Measurements from ENCODE around the gene PIK3CA. TPM values are rescaled to one million over a fixed set of nuclear protein-coding genes. Genes with fewer than 3 reads are reported as not detected.
"Not testable (repeated sequence)": the region's sequence is repeated elsewhere in the genome, so short reads cannot be mapped to it uniquely, and the experiment has no call there.

Gene PIK3CA
- polyA plus RNA-seq, 1 experiment: 21.4 TPM

GRCh38 chr3:179107617-179108016 lies 40.5 kb upstream of the PIK3CA start:
- Histone ChIP-seq H3K27me3 (ENCODE audit: control insufficient read depth, insufficient read depth, low read length) (no peaks in the 10 kb centered on the region), H3K27ac (ENCODE audit: low read depth, low read length) (no peak overlapping the region), H3K4me3 (ENCODE audit: low read depth, low read length) (no peak overlapping the region), H3K9me3 (ENCODE audit: control insufficient read depth, insufficient read depth, low read length) (peaks cover 3% of the 10 kb centered on the region; the same call in 1 of the 2 replicates)
- POLR2A ChIA-PET: interaction anchor here (0.6 to 0.7 kb wide), 2 partner anchors 27 to 80 kb away, joined by 3 to 4 read pairs; no protein-coding TSS in a partner anchor
- CTCF ChIA-PET: interaction anchor here (0.6 to 2.6 kb wide), 11 partner anchors 9 to 214 kb away, joined by 3 to 18 read pairs (median 4); no protein-coding TSS in a partner anchor
- no peak for DNase-seq (ENCODE audit: low read depth, low spot score)
- no peak for TF ChIP-seq CTCF (IDR thresholded peaks at IDR 0.05; ENCODE audit: low read depth, low read length)

- no peak for TF ChIP-seq CTCF (IDR thresholded peaks at IDR 0.05; ENCODE audit: low read depth, low read length)
- DNase-seq (ENCODE audit: low read depth, low spot score): peak; percentile 30
- CTCF ChIA-PET: interaction anchor here (0.6 to 2.6 kb wide), 12 partner anchors 9 to 213 kb away, joined by 3 to 18 read pairs (median 4); no protein-coding TSS in a partner anchor
- Histone ChIP-seq H3K4me3 (ENCODE audit: low read depth, low read length) (no peak overlapping the region), H3K9me3 (ENCODE audit: control insufficient read depth, insufficient read depth, low read length) (peaks cover 3% of the 10 kb centered on the region; the same call in 1 of the 2 replicates), H3K27ac (ENCODE audit: low read depth, low read length) (no peak overlapping the region), H3K27me3 (ENCODE audit: control insufficient read depth, insufficient read depth, low read length) (no peaks in the 10 kb centered on the region)
- POLR2A ChIA-PET: interaction anchor here (0.5 to 0.7 kb wide), 3 partner anchors 26 to 80 kb away, joined by 3 to 4 read pairs (median 3); no protein-coding TSS in a partner anchor
Observed at GRCh38 chr3:179108086-179108485, 40.1 kb upstream of the PIK3CA start.

- no peak for DNase-seq (ENCODE audit: low read depth, low spot score)
- no peaks in the 10 kb centered on the region for H3K27me3 ChIP-seq (ENCODE audit: control insufficient read depth, insufficient read depth, low read length)
- no peak overlapping the region for H3K4me3 ChIP-seq (ENCODE audit: low read depth, low read length)
- ChIA-PET CTCF (interaction anchor here (1.3 to 1.7 kb wide), 2 partner anchors 9 to 98 kb away, joined by 3 to 5 read pairs; no protein-coding TSS in a partner anchor), POLR2A (no interaction called here)
- no peak overlapping the region for H3K27ac ChIP-seq (ENCODE audit: low read depth, low read length)
- H3K9me3 ChIP-seq (ENCODE audit: control insufficient read depth, insufficient read depth, low read length): peaks cover 3% of the 10 kb centered on the region; the same call in 1 of the 2 replicates
- no peak for TF ChIP-seq CTCF (IDR thresholded peaks at IDR 0.05; ENCODE audit: low read depth, low read length)
Observed at GRCh38 chr3:179113903-179114302, 34.3 kb upstream of the PIK3CA start.

GRCh38 chr3:179115444-179115843 lies 32.7 kb upstream of the PIK3CA start:
- H3K9me3 ChIP-seq (ENCODE audit: control insufficient read depth, insufficient read depth, low read length); H3K27me3 ChIP-seq (ENCODE audit: control insufficient read depth, insufficient read depth, low read length); DNase-seq (ENCODE audit: low read depth, low spot score); H3K4me3 ChIP-seq (ENCODE audit: low read depth, low read length); H3K27ac ChIP-seq (ENCODE audit: low read depth, low read length); POLR2A ChIA-PET: not testable (repeated sequence)
- CTCF ChIA-PET: interaction anchor here (1.0 to 1.7 kb wide), 3 partner anchors 10 to 206 kb away, joined by 4 to 7 read pairs (median 5); no protein-coding TSS in a partner anchor

GRCh38 chr3:179116816-179117215 lies 31.3 kb upstream of the PIK3CA start:
- TF ChIP-seq CTCF (IDR thresholded peaks at IDR 0.05; ENCODE audit: low read depth, low read length): no peak
- DNase-seq (ENCODE audit: low read depth, low spot score): no peak
- H3K27ac ChIP-seq (ENCODE audit: low read depth, low read length): no peak overlapping the region
- ChIA-PET POLR2A (no interaction called here), CTCF (interaction anchor here (0.6 to 1.0 kb wide), 2 partner anchors 12 to 31 kb away, joined by 3 read pairs; no protein-coding TSS in a partner anchor)
- no peaks in the 10 kb centered on the region; the same call in 1 of the 2 replicates for H3K9me3 ChIP-seq (ENCODE audit: control insufficient read depth, insufficient read depth, low read length)
- no peak overlapping the region for H3K4me3 ChIP-seq (ENCODE audit: low read depth, low read length)
- no peaks in the 10 kb centered on the region for H3K27me3 ChIP-seq (ENCODE audit: control insufficient read depth, insufficient read depth, low read length)

GRCh38 chr3:179132191-179132890 lies 15.8 kb upstream of the PIK3CA start:
- DNase-seq (ENCODE audit: low read depth, low spot score); H3K27me3 ChIP-seq (ENCODE audit: control insufficient read depth, insufficient read depth, low read length); H3K9me3 ChIP-seq (ENCODE audit: control insufficient read depth, insufficient read depth, low read length); H3K4me3 ChIP-seq (ENCODE audit: low read depth, low read length); H3K27ac ChIP-seq (ENCODE audit: low read depth, low read length); POLR2A ChIA-PET; CTCF ChIA-PET: not testable (repeated sequence)
